Type B pancreatic cell (in vitro differentiated cells): ENCODE measurements around the gene NOL9. TPM values are rescaled to one million over a fixed set of nuclear protein-coding genes. Genes with fewer than 3 reads are reported as not detected.

Source experiments
- DNase-seq: peaks from one replicate; pipeline ENCODE4 v3.0.0; 2021; ENCODE audit warnings: mixed read lengths; ENCODE audit not compliant: unreplicated experiment; ENCODE audit errors: extremely low spot score
- H3K27ac Mint-ChIP-seq: 2 replicates; pipeline ENCODE4 v1.8.0; 2021; ENCODE audit warnings: mild to moderate bottlenecking, mixed read lengths
- H3K27me3 Mint-ChIP-seq: 2 replicates; pipeline ENCODE4 v1.8.0; 2021; ENCODE audit warnings: mixed read lengths
- H3K36me3 Mint-ChIP-seq: 2 replicates; pipeline ENCODE4 v1.8.0; 2021; ENCODE audit warnings: mixed read lengths
- H3K4me1 Mint-ChIP-seq: one replicate; pipeline ENCODE4 v1.8.0; 2021; ENCODE audit warnings: mixed read lengths; ENCODE audit not compliant: unreplicated experiment
- H3K4me3 Mint-ChIP-seq: 2 replicates; pipeline ENCODE4 v1.8.0; 2021; ENCODE audit warnings: mild to moderate bottlenecking, mixed read lengths
- H3K9me3 Mint-ChIP-seq: 2 replicates; pipeline ENCODE4 v1.8.0; 2021; ENCODE audit warnings: mixed read lengths
- total RNA-seq: library from RNA; stranded (reverse); gene quantifications from 2 replicates; pipeline ENCODE4 v1.2.1, GENCODE V29; 2021; ENCODE audit warnings: low replicate concordance
- TF ChIP-seq, protein P1 (sequence below): fragments of 200-600 bp; sonication (generic); conservative IDR thresholded peaks from 2 replicates; pipeline ENCODE4 v1.5.0; 2021; ENCODE audit warnings: antibody characterized with exemption, mild to moderate bottlenecking

Gene NOL9
- total RNA-seq, 1 donor from 2014 or later, result 43.0 TPM

DNA sequence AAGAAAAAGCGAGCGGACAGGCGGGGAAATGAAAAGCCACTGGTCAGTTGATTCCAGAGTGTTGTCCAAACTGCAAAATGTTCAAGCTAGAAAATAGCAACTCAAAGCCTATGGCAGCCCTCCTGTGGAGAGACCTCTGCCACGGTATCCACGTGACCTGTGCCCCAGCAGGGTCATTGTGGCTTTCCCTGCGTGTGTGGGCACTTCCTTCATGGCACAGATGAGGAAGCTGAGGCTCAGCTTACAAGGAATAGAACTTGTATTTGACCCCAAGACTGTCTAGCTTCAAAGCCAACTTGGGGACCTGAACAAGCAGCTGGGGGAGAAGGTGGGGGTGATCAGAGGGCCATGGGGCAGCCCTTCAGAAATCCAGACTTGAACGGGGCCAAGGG lies 47.3 kb downstream of the NOL9 start:
- no peaks in the 10 kb centered on the region for H3K36me3 Mint-ChIP-seq
- no peaks in the 10 kb centered on the region for H3K9me3 Mint-ChIP-seq
- H3K27ac Mint-ChIP-seq, result no peak overlapping the region
- H3K27me3 Mint-ChIP-seq, result no peaks in the 10 kb centered on the region
- no peak for DNase-seq
- H3K4me3 Mint-ChIP-seq, result no peak overlapping the region
- TF ChIP-seq, protein P1, sequence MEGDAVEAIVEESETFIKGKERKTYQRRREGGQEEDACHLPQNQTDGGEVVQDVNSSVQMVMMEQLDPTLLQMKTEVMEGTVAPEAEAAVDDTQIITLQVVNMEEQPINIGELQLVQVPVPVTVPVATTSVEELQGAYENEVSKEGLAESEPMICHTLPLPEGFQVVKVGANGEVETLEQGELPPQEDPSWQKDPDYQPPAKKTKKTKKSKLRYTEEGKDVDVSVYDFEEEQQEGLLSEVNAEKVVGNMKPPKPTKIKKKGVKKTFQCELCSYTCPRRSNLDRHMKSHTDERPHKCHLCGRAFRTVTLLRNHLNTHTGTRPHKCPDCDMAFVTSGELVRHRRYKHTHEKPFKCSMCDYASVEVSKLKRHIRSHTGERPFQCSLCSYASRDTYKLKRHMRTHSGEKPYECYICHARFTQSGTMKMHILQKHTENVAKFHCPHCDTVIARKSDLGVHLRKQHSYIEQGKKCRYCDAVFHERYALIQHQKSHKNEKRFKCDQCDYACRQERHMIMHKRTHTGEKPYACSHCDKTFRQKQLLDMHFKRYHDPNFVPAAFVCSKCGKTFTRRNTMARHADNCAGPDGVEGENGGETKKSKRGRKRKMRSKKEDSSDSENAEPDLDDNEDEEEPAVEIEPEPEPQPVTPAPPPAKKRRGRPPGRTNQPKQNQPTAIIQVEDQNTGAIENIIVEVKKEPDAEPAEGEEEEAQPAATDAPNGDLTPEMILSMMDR, result no peak
- H3K4me1 Mint-ChIP-seq, result peaks cover 12% of the 10 kb centered on the region

DNA sequence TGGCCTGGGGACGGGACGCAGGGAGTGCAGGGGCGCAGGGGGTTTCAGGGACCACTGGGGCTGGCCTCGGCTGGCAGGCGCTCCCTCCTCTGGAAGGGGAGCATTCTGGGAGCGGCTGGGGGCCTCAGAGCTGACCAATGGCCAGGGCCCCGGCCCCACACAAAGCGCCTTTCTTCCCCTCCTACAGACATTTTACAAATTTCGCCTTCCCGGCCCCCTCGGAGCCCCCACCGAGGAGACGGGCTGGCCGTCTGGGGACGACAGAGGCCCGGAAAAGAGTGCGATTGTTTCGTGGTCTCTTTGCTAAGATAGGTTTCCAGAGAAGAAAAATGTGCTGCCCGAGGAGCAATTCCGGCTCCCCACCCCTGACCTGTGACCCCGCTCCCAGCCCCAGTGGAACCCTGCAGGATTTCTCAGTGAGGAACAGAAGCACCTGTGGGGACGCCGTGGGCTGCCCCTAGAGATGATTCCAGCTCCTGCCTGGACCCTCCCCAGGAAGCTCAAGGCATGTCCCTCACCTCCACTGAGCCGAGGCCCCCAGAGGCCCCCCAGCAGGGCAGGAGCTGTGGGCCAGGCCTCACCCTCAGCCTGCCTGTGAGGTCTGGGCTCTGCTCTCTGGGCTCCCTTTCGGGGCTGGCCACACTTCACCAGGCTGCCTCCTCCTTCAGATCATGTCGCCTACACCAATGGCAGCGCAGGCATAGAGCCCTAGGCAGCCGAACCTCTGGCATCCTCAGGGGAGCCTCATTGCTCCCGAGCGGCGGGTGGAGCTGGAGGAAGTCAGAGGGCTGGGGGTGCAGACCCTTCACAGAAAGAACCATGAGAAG lies 47.9 kb downstream of the NOL9 start:
- H3K36me3 Mint-ChIP-seq, result no peaks in the 10 kb centered on the region
- H3K4me1 Mint-ChIP-seq, result peaks cover 9% of the 10 kb centered on the region
- H3K27me3 Mint-ChIP-seq, result peaks cover under 1% of the 10 kb centered on the region
- no peak overlapping the region for H3K4me3 Mint-ChIP-seq
- H3K27ac Mint-ChIP-seq, result no peak overlapping the region
- no peaks in the 10 kb centered on the region for H3K9me3 Mint-ChIP-seq
- no peak for DNase-seq
- TF ChIP-seq, protein P1, result no peak

DNA sequence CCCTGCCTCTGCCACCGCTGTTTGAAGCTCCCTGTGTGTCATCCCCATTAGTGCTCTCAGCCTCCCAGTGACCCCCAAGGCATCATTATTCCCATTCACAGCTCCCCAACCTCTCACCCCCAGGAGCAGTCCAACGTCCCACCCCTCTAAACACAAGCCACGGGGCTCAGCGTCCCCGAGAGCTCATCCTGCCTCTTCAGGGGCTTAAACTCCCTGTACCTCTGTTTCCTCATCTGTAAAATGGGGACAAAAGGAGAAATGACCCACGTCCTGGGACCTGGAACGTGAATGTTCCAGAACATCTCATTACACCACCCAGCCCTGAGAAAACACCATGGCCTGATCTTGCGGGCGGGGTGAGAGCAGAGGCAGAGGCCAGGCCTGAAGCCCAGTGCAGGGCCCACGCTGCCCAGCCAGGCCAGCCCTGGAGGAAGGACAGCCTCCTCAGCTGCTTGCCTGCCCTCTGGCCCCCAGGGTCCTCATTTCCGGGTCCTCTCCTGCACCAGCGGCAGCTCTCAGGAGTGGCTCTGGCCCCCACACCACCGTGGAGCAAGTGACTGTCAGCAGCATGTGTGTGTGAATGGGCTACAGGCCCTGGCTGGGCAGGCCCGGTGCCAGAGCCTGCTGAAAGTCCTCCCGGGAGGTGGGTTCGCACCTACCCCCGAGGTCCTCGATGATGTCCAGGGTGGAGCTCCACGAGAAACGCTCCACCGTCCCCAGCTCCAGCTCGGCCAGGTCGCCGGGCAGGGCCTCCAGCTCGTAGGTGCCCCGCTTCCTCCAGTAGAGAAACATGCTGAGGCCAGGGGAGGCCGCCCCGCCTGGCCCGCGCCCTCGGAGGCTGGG lies 48.7 kb downstream of the NOL9 start:
- DNase-seq, result no peak
- Mint-ChIP-seq H3K4me3 (no peak overlapping the region), H3K27me3 (peaks cover 5% of the 10 kb centered on the region), H3K27ac (no peak overlapping the region), H3K36me3 (no peaks in the 10 kb centered on the region), H3K9me3 (no peaks in the 10 kb centered on the region), H3K4me1 (peaks cover 14% of the 10 kb centered on the region)
- TF ChIP-seq, protein P1, result no peak

DNA sequence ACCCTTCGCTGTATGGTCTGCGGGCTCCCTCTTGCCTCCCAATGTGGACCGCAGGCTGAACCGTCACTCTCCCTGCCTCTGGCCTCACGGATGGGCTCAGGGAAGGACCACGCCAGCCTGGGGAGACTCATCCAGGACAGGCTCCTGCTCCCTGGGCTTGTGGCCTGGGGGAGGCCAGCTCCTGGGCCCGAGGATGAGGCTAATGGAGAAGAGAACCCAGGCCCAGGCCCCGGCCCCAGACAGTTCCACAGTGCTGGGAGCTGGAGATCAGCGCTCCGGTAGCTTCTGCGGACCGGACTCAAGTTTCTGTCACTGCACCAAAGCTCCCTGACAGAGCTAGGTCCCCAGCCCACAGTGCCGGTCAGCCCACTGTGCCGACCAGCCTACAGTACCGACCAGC lies 49.4 kb downstream of the NOL9 start:
- H3K4me3 Mint-ChIP-seq, result no peak overlapping the region
- no peaks in the 10 kb centered on the region for H3K36me3 Mint-ChIP-seq
- peaks cover 5% of the 10 kb centered on the region for H3K27me3 Mint-ChIP-seq
- TF ChIP-seq, protein P1, result no peak
- DNase-seq, result no peak
- peaks cover 14% of the 10 kb centered on the region for H3K4me1 Mint-ChIP-seq
- no peaks in the 10 kb centered on the region for H3K9me3 Mint-ChIP-seq
- H3K27ac Mint-ChIP-seq, result no peak overlapping the region

DNA sequence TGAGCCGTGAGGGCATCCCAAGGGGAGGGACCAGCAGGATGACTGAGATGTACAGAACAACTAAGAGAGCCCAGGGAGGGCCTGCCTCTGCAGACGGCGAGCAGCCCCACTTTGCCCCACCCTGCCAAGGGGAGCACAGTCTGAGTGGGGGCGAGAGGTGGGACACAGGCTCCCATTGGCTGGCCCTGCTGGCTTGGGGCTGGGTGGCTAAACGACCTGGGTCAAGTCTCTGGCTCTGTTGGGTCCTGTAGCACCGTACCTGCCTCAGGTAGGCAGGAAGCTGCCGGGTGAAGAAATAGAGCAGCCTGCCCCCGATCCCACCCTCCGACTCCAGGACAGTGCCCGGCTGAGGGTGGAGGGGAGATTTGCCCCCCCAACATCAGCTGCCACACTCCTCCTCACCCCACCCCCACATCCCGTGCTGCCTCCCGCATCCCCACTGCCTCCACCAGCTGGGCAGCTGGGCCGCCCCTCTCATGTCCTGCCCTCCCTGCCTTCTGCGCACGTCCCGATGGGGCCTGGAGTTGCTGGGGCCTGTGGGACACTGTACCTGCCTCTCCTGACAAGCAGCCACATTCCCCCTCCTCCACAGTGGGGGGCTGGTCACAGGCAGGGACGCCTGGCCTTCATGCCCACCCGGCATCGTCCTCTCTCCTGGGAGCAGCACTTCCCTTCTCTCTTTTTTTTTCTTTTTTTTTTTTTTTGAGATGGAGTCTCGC lies 50.3 kb downstream of the NOL9 start:
- no peak overlapping the region for H3K4me3 Mint-ChIP-seq
- peaks cover 5% of the 10 kb centered on the region for H3K27me3 Mint-ChIP-seq
- H3K4me1 Mint-ChIP-seq, result peaks cover 14% of the 10 kb centered on the region
- H3K27ac Mint-ChIP-seq, result no peak overlapping the region
- H3K9me3 Mint-ChIP-seq, result no peaks in the 10 kb centered on the region
- no peak for DNase-seq
- H3K36me3 Mint-ChIP-seq, result no peaks in the 10 kb centered on the region
- TF ChIP-seq, protein P1, result no peak
